Endothelial cell of umbilical vein (primary cell): ENCODE data around the gene CTNNB1. TPM values are rescaled to one million over a fixed set of nuclear protein-coding genes. Genes with fewer than 3 reads are reported as not detected.

Experiments used
- BruUV-seq: library from RNA; stranded (reverse); fragments of 400-500 nt; replicated peaks from 2 replicates; lab custom pipeline; 2021; lab: Mats Ljungman, UMichigan
- CTCF ChIA-PET: fragments of 300-600, 350-600 bp; sonication (Branson Sonifier 250); formaldehyde crosslinking; loops from one replicate; lab custom pipeline; 2021; ENCODE audit warnings: antibody characterized with exemption, inconsistent platforms; lab: Charles Lee
- POLR2A ChIA-PET: fragments of 300-600, 350-600 bp; sonication (Branson Sonifier 250); formaldehyde crosslinking; loops from one replicate; lab custom pipeline; 2021; ENCODE audit warnings: antibody characterized with exemption, inconsistent platforms; lab: Charles Lee
- DNase-seq: peaks from one replicate; pipeline ENCODE4 v3.0.0-alpha.2; 2011; ENCODE audit warnings: low read depth, low spot score
- FAIRE-seq: peaks from 2 replicates; lab custom pipeline; 2011; peaks lifted over from hg19 to GRCh38; lab: Jason Lieb, UNC
- H2AFZ ChIP-seq: 2 replicates; pipeline ENCODE4 v1.6.0; 2012; ENCODE audit warnings: low read depth, low read length, control low read depth, inconsistent platforms
- H3K27ac ChIP-seq: 2 replicates; pipeline ENCODE4 v1.5.1; 2011; ENCODE audit warnings: low read depth, mild to moderate bottlenecking, control low read depth, low read length, moderate library complexity; ENCODE audit not compliant: insufficient read depth
- H3K27me3 ChIP-seq, 2 experiments: 2 replicates each; pipeline versions ENCODE4 v1.6.0 to v1.6.1; 2011; ENCODE audit warnings: low read length in 2 of 2, mixed read lengths in 1 of 2; ENCODE audit not compliant: control insufficient read depth in 2 of 2, insufficient read depth in 2 of 2
- H3K36me3 ChIP-seq, 2 experiments: 2 replicates in 1 of 2; 3 replicates in 1 of 2; pipeline ENCODE4 v1.5.1; 2011; ENCODE audit warnings: low read length in 2 of 2, mild to moderate bottlenecking in 1 of 2, moderate library complexity in 1 of 2; ENCODE audit not compliant: control insufficient read depth in 2 of 2, insufficient read depth in 2 of 2; ENCODE audit errors: extremely low read depth in 1 of 2
- H3K4me1 ChIP-seq: 3 replicates; pipeline ENCODE4 v1.5.1; 2011; ENCODE audit warnings: mild to moderate bottlenecking, low read length; ENCODE audit not compliant: control insufficient read depth, insufficient read depth; ENCODE audit errors: extremely low read depth
- H3K4me2 ChIP-seq: 2 replicates; pipeline ENCODE4 v1.6.1; 2011; ENCODE audit warnings: low read length, control low read depth, mixed read lengths; ENCODE audit not compliant: insufficient read depth
- H3K4me3 ChIP-seq, 3 experiments: fragments of 200-600 bp in 1 of 3; sonication (generic), shearing (Covaris generic) in 1 of 3; replicated peaks in 1 of 3; 2 replicates each; pipeline ENCODE4 v1.5.1; 2011 to 2016; ENCODE audit warnings: control low read depth in 3 of 3, low read length in 3 of 3, mild to moderate bottlenecking in 2 of 3, inconsistent platforms in 1 of 3, low read depth in 1 of 3, moderate library complexity in 1 of 3; ENCODE audit not compliant: insufficient read depth in 1 of 3
- H3K79me2 ChIP-seq: 2 replicates; pipeline ENCODE4 v1.6.0; 2012; ENCODE audit warnings: low read length, inconsistent platforms; ENCODE audit not compliant: control insufficient read depth, insufficient read depth
- H3K9ac ChIP-seq: replicated peaks from 2 replicates; pipeline ENCODE3; 2011; ENCODE audit warnings: low read length, control low read depth; ENCODE audit not compliant: insufficient read depth; ENCODE audit errors: extremely low read depth
- H3K9me1 ChIP-seq: replicated peaks from 3 replicates; pipeline ENCODE4 v1.6.0; 2011; ENCODE audit warnings: mild to moderate bottlenecking, low read length; ENCODE audit not compliant: control insufficient read depth, insufficient read depth; ENCODE audit errors: extremely low read depth
- H3K9me3 ChIP-seq: replicated peaks from 2 replicates; pipeline ENCODE4 v1.5.1; 2012; ENCODE audit warnings: low read length, inconsistent platforms; ENCODE audit not compliant: control insufficient read depth, insufficient read depth
- H4K20me1 ChIP-seq: replicated peaks from 2 replicates; pipeline ENCODE3; 2011; ENCODE audit warnings: mild to moderate bottlenecking, low read length; ENCODE audit not compliant: control insufficient read depth, insufficient read depth; ENCODE audit errors: extremely low read depth
- EZH2 ChIP-seq: IDR thresholded peaks from 2 replicates; pipeline ENCODE4 v1.6.1; 2012; ENCODE audit warnings: borderline replicate concordance, low read depth, mild to moderate bottlenecking, moderate library complexity, low read length, inconsistent platforms; ENCODE audit not compliant: severe bottlenecking
- FOS ChIP-seq: IDR thresholded peaks from 2 replicates; pipeline ENCODE4 v1.6.1; 2011; ENCODE audit warnings: mild to moderate bottlenecking, low read length, moderate library complexity, borderline replicate concordance; ENCODE audit not compliant: insufficient read depth
- GATA2 ChIP-seq: IDR thresholded peaks from 2 replicates; pipeline ENCODE4 v1.7.0; 2011; ENCODE audit warnings: low read depth, mild to moderate bottlenecking, moderate library complexity, mixed read lengths, low read length; ENCODE audit not compliant: insufficient read length, insufficient read depth
- JUN ChIP-seq: IDR thresholded peaks from 2 replicates; pipeline ENCODE4 v1.6.1; 2011; ENCODE audit warnings: borderline replicate concordance, low read depth; ENCODE audit not compliant: insufficient read length, insufficient read depth
- MYC ChIP-seq: IDR thresholded peaks from one replicate; pipeline ENCODE4 v1.6.1; 2011; ENCODE audit warnings: mild to moderate bottlenecking, low read depth, low read length
- POLR2A ChIP-seq: IDR thresholded peaks from 2 replicates; pipeline ENCODE4 v1.6.1; 2012; ENCODE audit warnings: low read depth, mild to moderate bottlenecking, control low read depth, low read length
- POLR2AphosphoS5 ChIP-seq: IDR thresholded peaks from 2 replicates; pipeline ENCODE4 v1.6.1; 2012; ENCODE audit warnings: low read depth, mild to moderate bottlenecking, control low read depth, low read length, moderate library complexity; ENCODE audit not compliant: insufficient read depth
- dilution Hi-C: fragments of 300-500 bp; cut with MboI; formaldehyde crosslinking; loops from one replicate; pipeline ENCODE4 v1.15.0; 2019; ENCODE audit warnings: low sequenced_read_pairs; ENCODE audit not compliant: extremely low pct_ligation_motif_present
- intact Hi-C: fragments of 100-400 bp; cut with micrococcal nuclease; formaldehyde crosslinking; loops from one replicate; pipeline ENCODE4 v1.10.0; 2022
- polyA plus RNA-seq, 4 experiments: library from polyadenylated mRNA; depleted of rRNA in 3 of 4; stranded (reverse) in 3 of 4; unstranded in 1 of 4; fragments of >200 nt; gene quantifications; 2 replicates each; pipeline versions ENCODE4 v1.2.1 to v1.2.3, GENCODE V29; 2011 to 2012; ENCODE audit warnings: missing spikeins in 1 of 4
- total RNA-seq: library from RNA; stranded (reverse); gene quantifications from 2 replicates; pipeline ENCODE4 v1.2.3, GENCODE V29; 2021
- TF ChIP-seq, protein P1 (sequence below), 2 donors: IDR thresholded peaks; 1 replicate in 1 of 2; 2 replicates in 1 of 2; pipeline ENCODE4 v1.5.1; 2011; ENCODE audit warnings: low read length in 2 of 2, mild to moderate bottlenecking in 2 of 2, moderate library complexity in 2 of 2, control low read depth in 1 of 2, inconsistent platforms in 1 of 2, low read depth in 1 of 2; ENCODE audit not compliant: insufficient read depth in 1 of 2; ENCODE audit errors: extremely low read depth in 1 of 2
- TF ChIP-seq, protein P2 (sequence below): IDR thresholded peaks from 2 replicates; pipeline ENCODE4 v1.6.1; 2011; ENCODE audit not compliant: insufficient read depth, insufficient read length

The CTNNB1 gene
- total and polyA plus RNA-seq, 2 donors (not counting 3 experiments of a cell fraction or from before 2014, with no cell fraction given), result 513 to 906 TPM

DNA sequence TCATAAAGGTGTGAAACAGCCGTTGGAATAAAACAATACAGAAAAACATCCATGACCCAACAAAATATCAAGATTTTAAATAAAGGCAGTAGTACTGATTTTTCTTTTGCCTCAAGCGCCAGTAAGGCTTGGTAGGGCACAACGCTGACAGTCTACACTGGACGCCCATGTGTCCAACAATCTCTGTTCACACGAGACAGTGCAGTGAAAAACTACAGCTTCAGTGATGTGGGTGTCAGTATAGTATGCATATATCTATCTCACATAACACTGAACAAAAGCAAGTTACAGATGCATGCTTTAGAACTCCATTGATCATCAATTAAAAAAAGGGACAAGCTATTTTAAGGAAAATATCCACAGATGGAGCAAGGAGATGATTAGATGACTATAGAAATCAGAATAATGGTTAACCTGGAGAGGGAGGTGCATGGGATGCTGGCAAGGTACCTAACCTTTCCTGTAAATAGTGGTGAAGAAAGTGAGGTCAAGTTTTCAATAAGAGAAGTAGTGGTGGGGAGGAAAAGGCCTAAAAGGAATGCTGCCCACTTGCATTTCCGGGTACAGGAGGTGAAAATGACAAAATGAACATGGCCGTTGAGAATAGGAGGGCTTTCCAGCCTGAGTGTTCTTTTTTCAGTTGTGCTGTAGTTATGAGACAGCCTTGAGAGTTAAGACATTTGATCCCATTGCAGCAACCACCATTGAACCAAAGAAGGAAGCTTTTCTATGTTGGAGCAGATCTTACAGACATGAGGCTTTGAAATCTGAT is 42.7 kb downstream of the CTNNB1 start:
- dilution Hi-C loops (no loop called here), intact Hi-C loops (loop anchor here (5.0 kb wide), 1 partner anchor 320 kb away; no protein-coding TSS in a partner anchor)

More for the DNA sequence above, 42.7 kb downstream of the CTNNB1 start:
- CTCF ChIA-PET, result interaction anchor here (1.8 kb wide), 1 partner anchor 661 kb away, joined by 5 read pairs; no protein-coding TSS in a partner anchor
- Histone ChIP-seq H3K27me3 (no peaks in the 10 kb centered on the region), H2AFZ (no peak overlapping the region), H3K4me1 (no peaks in the 10 kb centered on the region), H3K27ac (no peak overlapping the region), H3K9me1 (no peaks in the 10 kb centered on the region), H3K4me2 (no peak overlapping the region), H4K20me1 (no peaks in the 10 kb centered on the region), H3K9me3 (no peaks in the 10 kb centered on the region), H3K36me3 (peaks cover 22 to 26% of the 10 kb centered on the region in 2 experiments), H3K9ac (no peak overlapping the region), H3K4me3 (no peak overlapping the region), H3K79me2 (no peaks in the 10 kb centered on the region)
- DNase-seq, result no peak
- TF ChIP-seq JUN (no peak), POLR2AphosphoS5 (no peak), FOS (no peak), GATA2 (no peak), MYC (no peak), EZH2 (no peak), POLR2A (no peak)
- TF ChIP-seq, protein P1, sequence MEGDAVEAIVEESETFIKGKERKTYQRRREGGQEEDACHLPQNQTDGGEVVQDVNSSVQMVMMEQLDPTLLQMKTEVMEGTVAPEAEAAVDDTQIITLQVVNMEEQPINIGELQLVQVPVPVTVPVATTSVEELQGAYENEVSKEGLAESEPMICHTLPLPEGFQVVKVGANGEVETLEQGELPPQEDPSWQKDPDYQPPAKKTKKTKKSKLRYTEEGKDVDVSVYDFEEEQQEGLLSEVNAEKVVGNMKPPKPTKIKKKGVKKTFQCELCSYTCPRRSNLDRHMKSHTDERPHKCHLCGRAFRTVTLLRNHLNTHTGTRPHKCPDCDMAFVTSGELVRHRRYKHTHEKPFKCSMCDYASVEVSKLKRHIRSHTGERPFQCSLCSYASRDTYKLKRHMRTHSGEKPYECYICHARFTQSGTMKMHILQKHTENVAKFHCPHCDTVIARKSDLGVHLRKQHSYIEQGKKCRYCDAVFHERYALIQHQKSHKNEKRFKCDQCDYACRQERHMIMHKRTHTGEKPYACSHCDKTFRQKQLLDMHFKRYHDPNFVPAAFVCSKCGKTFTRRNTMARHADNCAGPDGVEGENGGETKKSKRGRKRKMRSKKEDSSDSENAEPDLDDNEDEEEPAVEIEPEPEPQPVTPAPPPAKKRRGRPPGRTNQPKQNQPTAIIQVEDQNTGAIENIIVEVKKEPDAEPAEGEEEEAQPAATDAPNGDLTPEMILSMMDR (IDR thresholded peaks at IDR 0.05; ENCODE audit: extremely low read depth in 1 of 2, insufficient read depth in 1 of 2, low read depth in 1 of 2, low read length in 2 of 2), result no peak
- TF ChIP-seq, protein P2, sequence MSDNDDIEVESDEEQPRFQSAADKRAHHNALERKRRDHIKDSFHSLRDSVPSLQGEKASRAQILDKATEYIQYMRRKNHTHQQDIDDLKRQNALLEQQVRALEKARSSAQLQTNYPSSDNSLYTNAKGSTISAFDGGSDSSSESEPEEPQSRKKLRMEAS, result no peak
- POLR2A ChIA-PET, result no interaction called here
- BruUV-seq, result no TSS peak
- FAIRE-seq, result no peak
